Raji (cell line): ENCODE results near the gene POTEI.
"Not testable (repeated sequence)": the region's sequence is repeated elsewhere in the genome, so short reads cannot be mapped to it uniquely, and the experiment has no call there.

Experiments
- POLR2A ChIP-seq: IDR thresholded peaks from 2 replicates; pipeline ENCODE4 v1.6.1; 2011; ENCODE audit warnings: low read depth, low read length, control low read depth; ENCODE audit not compliant: insufficient read depth

POTEI gene

GRCh38 chr2:130509228-130509627 is at the start of gene POTEI:
Gene POTEI (minus strand): TSS chr2:130509328. CDS start chr2:130509235, 93 bp downstream.
- not testable (repeated sequence) for TF ChIP-seq POLR2A

GRCh38 chr2:130520992-130521391 is 11.9 kb upstream of the POTEI start, which contains the start of gene CFC1B:
Gene CFC1B (plus strand): TSS chr2:130521222. CDS start chr2:130521485, 263 bp downstream.
- TF ChIP-seq POLR2A = not testable (repeated sequence)
